Measurements from ENCODE around the gene GIMAP7. TPM values are rescaled to one million over a fixed set of nuclear protein-coding genes. Genes with fewer than 3 reads are reported as not detected.

Gene GIMAP7
- total RNA-seq, 1 donor from 2014 or later, result 31.6 TPM

GRCh38 chr7:150567169-150567568, 52.5 kb downstream of the GIMAP7 start, which contains the start of gene GIMAP4:
Gene GIMAP4 (plus strand): TSS chr7:150567390. CDS start chr7:150569902, 2,512 bp downstream.
- ATAC-seq (peak; percentile 66), DNase-seq (ENCODE audit: low spot score) (no peak)
- intact Hi-C loops (cut with DNase I), result no loop called here

GRCh38 chr7:150567871-150568301, 53.2 kb downstream of the GIMAP7 start:
- intact Hi-C loops (cut with DNase I), result no loop called here
- DNase-seq (ENCODE audit: low spot score) (no peak), ATAC-seq (no peak)

DNA sequence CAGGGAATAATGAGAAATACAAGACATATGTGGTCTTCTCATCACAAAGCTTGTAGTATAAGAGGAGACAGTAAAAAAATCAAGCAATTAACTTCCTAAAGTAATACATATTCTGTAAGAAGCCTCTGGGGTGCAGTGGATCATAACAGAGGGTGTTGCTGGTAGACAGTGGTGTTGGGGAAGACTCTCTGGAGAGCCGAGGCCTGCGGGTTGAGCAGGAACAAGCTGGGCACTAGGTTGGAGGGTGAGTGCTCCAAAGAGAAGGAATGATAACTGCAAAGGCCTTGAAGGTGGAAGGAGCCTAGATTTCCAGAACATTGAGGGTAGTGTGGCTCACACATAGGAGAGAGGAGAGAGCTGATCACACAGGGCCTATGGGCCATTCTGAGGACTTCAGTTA, 54.0 kb downstream of the GIMAP7 start:
- DNase-seq (ENCODE audit: low spot score), result no peak

GRCh38 chr7:150569245-150569955, 54.7 kb downstream of the GIMAP7 start:
- no peak for DNase-seq (ENCODE audit: low spot score)
- intact Hi-C loops (cut with DNase I), result no loop called here
- ATAC-seq, result no peak

More for the DNA sequence above, 54.0 kb downstream of the GIMAP7 start:
- intact Hi-C loops (cut with DNase I), result no loop called here
- ATAC-seq, result peak; percentile 63

Other genes starting within 250 kb of the GIMAP7 start
- 5.8 TPM for gene LRRC61, start 191.5 kb upstream of the GIMAP7 start, total RNA-seq
- gene ACTR3C, start 191.3 kb upstream of the GIMAP7 start, total RNA-seq, result 3.3 TPM
- 261 TPM for gene RARRES2, start 173.2 kb upstream of the GIMAP7 start, total RNA-seq
- gene REPIN1, start 146.1 kb upstream of the GIMAP7 start, total RNA-seq, result 54.0 TPM
- 11.1 TPM for gene ZNF775, start 135.5 kb upstream of the GIMAP7 start, total RNA-seq
- 22.4 TPM for gene GIMAP8, start 64.2 kb upstream of the GIMAP7 start, total RNA-seq
- gene GIMAP4, start 52.5 kb downstream of the GIMAP7 start, total RNA-seq, result 52.8 TPM
- 32.7 TPM for gene GIMAP6, start 117.5 kb downstream of the GIMAP7 start, total RNA-seq
- 11.7 TPM for gene GIMAP2, start 170.8 kb downstream of the GIMAP7 start, total RNA-seq
- 8.5 TPM for gene GIMAP1, start 201.7 kb downstream of the GIMAP7 start, total RNA-seq
- gene GIMAP5, start 222.5 kb downstream of the GIMAP7 start, total RNA-seq, result 18.4 TPM